ENCODE measurements around the gene TMEM253.
A peak's percentile ranks its signal among the peaks of the same experiment; 100 is the strongest.

The TMEM253 gene

GRCh38 chr14:21072031-21072473 is 28.8 kb upstream of the TMEM253 start:
- peak overlapping the region; percentile 74 for H3K4me3 ChIP-seq (ENCODE audit: extremely low read depth, insufficient read depth, low read length, poor library complexity, severe bottlenecking)
- H3K27ac ChIP-seq (ENCODE audit: low read depth, low read length, severe bottlenecking) = peak overlapping the region; percentile 91
- WGBS, 2 experiments (ENCODE audit: insufficient coverage in 2 of 2) = 8 to 47% methylated on average over 1 to 3 of the region's 4 CpGs
- peaks cover 44% of the 10 kb centered on the region for H3K36me3 ChIP-seq (ENCODE audit: control insufficient read depth, insufficient read depth, low read length)
- no peaks in the 10 kb centered on the region for H3K9me3 ChIP-seq (ENCODE audit: control insufficient read depth, low read length)
- peaks cover 9% of the 10 kb centered on the region for H3K4me1 ChIP-seq (ENCODE audit: control insufficient read depth, insufficient read depth, low read length, poor library complexity, severe bottlenecking)

- Histone ChIP-seq H3K4me3 (ENCODE audit: extremely low read depth, insufficient read depth, low read length, poor library complexity, severe bottlenecking) (no peak overlapping the region), H3K4me1 (ENCODE audit: control insufficient read depth, insufficient read depth, low read length, poor library complexity, severe bottlenecking) (peaks cover 9% of the 10 kb centered on the region), H3K27ac (ENCODE audit: low read depth, low read length, severe bottlenecking) (no peak overlapping the region), H3K9me3 (ENCODE audit: control insufficient read depth, low read length) (no peaks in the 10 kb centered on the region), H3K36me3 (ENCODE audit: control insufficient read depth, insufficient read depth, low read length) (peaks cover 52% of the 10 kb centered on the region)
- 97 to 98% methylated on average over 5 to 8 of the region's 9 CpGs for WGBS, 2 experiments (ENCODE audit: insufficient coverage in 2 of 2)
Observed at GRCh38 chr14:21072781-21073339, 28.0 kb upstream of the TMEM253 start.

- peaks cover 9% of the 10 kb centered on the region for H3K4me1 ChIP-seq (ENCODE audit: control insufficient read depth, insufficient read depth, low read length, poor library complexity, severe bottlenecking)
- H3K4me3 ChIP-seq (ENCODE audit: extremely low read depth, insufficient read depth, low read length, poor library complexity, severe bottlenecking) = no peak overlapping the region
- peaks cover 63% of the 10 kb centered on the region for H3K36me3 ChIP-seq (ENCODE audit: control insufficient read depth, insufficient read depth, low read length)
- H3K9me3 ChIP-seq (ENCODE audit: control insufficient read depth, low read length) = no peaks in the 10 kb centered on the region
- 98% methylated on average over 9 of the region's 9 CpGs for WGBS, 2 experiments (ENCODE audit: insufficient coverage in 2 of 2)
- no peak overlapping the region for H3K27ac ChIP-seq (ENCODE audit: low read depth, low read length, severe bottlenecking)
Observed at GRCh38 chr14:21073921-21074320, 26.9 kb upstream of the TMEM253 start.

GRCh38 chr14:21074398-21075272 is 26.2 kb upstream of the TMEM253 start:
- WGBS, 2 experiments (ENCODE audit: insufficient coverage in 2 of 2) = 96 to 97% methylated on average over 25 of the region's 26 CpGs
- Histone ChIP-seq H3K4me3 (ENCODE audit: extremely low read depth, insufficient read depth, low read length, poor library complexity, severe bottlenecking) (no peak overlapping the region), H3K27ac (ENCODE audit: low read depth, low read length, severe bottlenecking) (no peak overlapping the region), H3K4me1 (ENCODE audit: control insufficient read depth, insufficient read depth, low read length, poor library complexity, severe bottlenecking) (peaks cover 9% of the 10 kb centered on the region), H3K9me3 (ENCODE audit: control insufficient read depth, low read length) (no peaks in the 10 kb centered on the region), H3K36me3 (ENCODE audit: control insufficient read depth, insufficient read depth, low read length) (peaks cover 70% of the 10 kb centered on the region)

GRCh38 chr14:21075719-21076437 is 25.0 kb upstream of the TMEM253 start:
- Histone ChIP-seq H3K4me1 (ENCODE audit: control insufficient read depth, insufficient read depth, low read length, poor library complexity, severe bottlenecking) (peaks cover 9% of the 10 kb centered on the region), H3K27ac (ENCODE audit: low read depth, low read length, severe bottlenecking) (no peak overlapping the region), H3K36me3 (ENCODE audit: control insufficient read depth, insufficient read depth, low read length) (peaks cover 83% of the 10 kb centered on the region), H3K9me3 (ENCODE audit: control insufficient read depth, low read length) (no peaks in the 10 kb centered on the region), H3K4me3 (ENCODE audit: extremely low read depth, insufficient read depth, low read length, poor library complexity, severe bottlenecking) (no peak overlapping the region)
- 96 to 98% methylated on average over 9 of the region's 9 CpGs for WGBS, 2 experiments (ENCODE audit: insufficient coverage in 2 of 2)

- Histone ChIP-seq H3K4me1 (ENCODE audit: control insufficient read depth, insufficient read depth, low read length, poor library complexity, severe bottlenecking) (peaks cover 3% of the 10 kb centered on the region), H3K27ac (ENCODE audit: low read depth, low read length, severe bottlenecking) (no peak overlapping the region), H3K9me3 (ENCODE audit: control insufficient read depth, low read length) (no peaks in the 10 kb centered on the region), H3K36me3 (ENCODE audit: control insufficient read depth, insufficient read depth, low read length) (peaks cover 97% of the 10 kb centered on the region), H3K4me3 (ENCODE audit: extremely low read depth, insufficient read depth, low read length, poor library complexity, severe bottlenecking) (no peak overlapping the region)
- WGBS, 2 experiments (ENCODE audit: insufficient coverage in 2 of 2) = 88 to 93% methylated on average over 2 of the region's 2 CpGs
Observed at GRCh38 chr14:21077672-21078071, 23.2 kb upstream of the TMEM253 start.

GRCh38 chr14:21078287-21078686 is 22.6 kb upstream of the TMEM253 start:
- no peak overlapping the region for H3K27ac ChIP-seq (ENCODE audit: low read depth, low read length, severe bottlenecking)
- H3K4me1 ChIP-seq (ENCODE audit: control insufficient read depth, insufficient read depth, low read length, poor library complexity, severe bottlenecking) = no peaks in the 10 kb centered on the region
- H3K9me3 ChIP-seq (ENCODE audit: control insufficient read depth, low read length) = no peaks in the 10 kb centered on the region
- peaks cover 97% of the 10 kb centered on the region for H3K36me3 ChIP-seq (ENCODE audit: control insufficient read depth, insufficient read depth, low read length)
- H3K4me3 ChIP-seq (ENCODE audit: extremely low read depth, insufficient read depth, low read length, poor library complexity, severe bottlenecking) = no peak overlapping the region
- 95% methylated on average over 5 of the region's 5 CpGs; no CpG with 5 or more reads in 1 of the 2 experiments for WGBS, 2 experiments (ENCODE audit: insufficient coverage in 2 of 2)

GRCh38 chr14:21078726-21079125 is 22.1 kb upstream of the TMEM253 start:
- Histone ChIP-seq H3K4me1 (ENCODE audit: control insufficient read depth, insufficient read depth, low read length, poor library complexity, severe bottlenecking) (no peaks in the 10 kb centered on the region), H3K4me3 (ENCODE audit: extremely low read depth, insufficient read depth, low read length, poor library complexity, severe bottlenecking) (no peak overlapping the region), H3K36me3 (ENCODE audit: control insufficient read depth, insufficient read depth, low read length) (peaks cover 98% of the 10 kb centered on the region), H3K27ac (ENCODE audit: low read depth, low read length, severe bottlenecking) (no peak overlapping the region), H3K9me3 (ENCODE audit: control insufficient read depth, low read length) (no peaks in the 10 kb centered on the region)
- 94 to 99% methylated on average over 7 to 10 of the region's 10 CpGs for WGBS, 2 experiments (ENCODE audit: insufficient coverage in 2 of 2)

- Histone ChIP-seq H3K4me1 (ENCODE audit: control insufficient read depth, insufficient read depth, low read length, poor library complexity, severe bottlenecking) (no peaks in the 10 kb centered on the region), H3K27ac (ENCODE audit: low read depth, low read length, severe bottlenecking) (no peak overlapping the region), H3K36me3 (ENCODE audit: control insufficient read depth, insufficient read depth, low read length) (peaks cover 95% of the 10 kb centered on the region), H3K4me3 (ENCODE audit: extremely low read depth, insufficient read depth, low read length, poor library complexity, severe bottlenecking) (no peak overlapping the region), H3K9me3 (ENCODE audit: control insufficient read depth, low read length) (no peaks in the 10 kb centered on the region)
- 92 to 96% methylated on average over 19 to 27 of the region's 30 CpGs for WGBS, 2 experiments (ENCODE audit: insufficient coverage in 2 of 2)
Observed at GRCh38 chr14:21081521-21082142, 19.2 kb upstream of the TMEM253 start.

- Histone ChIP-seq H3K9me3 (ENCODE audit: control insufficient read depth, low read length) (no peaks in the 10 kb centered on the region), H3K36me3 (ENCODE audit: control insufficient read depth, insufficient read depth, low read length) (peaks cover 93% of the 10 kb centered on the region), H3K27ac (ENCODE audit: low read depth, low read length, severe bottlenecking) (no peak overlapping the region), H3K4me1 (ENCODE audit: control insufficient read depth, insufficient read depth, low read length, poor library complexity, severe bottlenecking) (peaks cover 5% of the 10 kb centered on the region), H3K4me3 (ENCODE audit: extremely low read depth, insufficient read depth, low read length, poor library complexity, severe bottlenecking) (no peak overlapping the region)
- 99% methylated on average over 11 of the region's 11 CpGs for WGBS, 2 experiments (ENCODE audit: insufficient coverage in 2 of 2)
Observed at GRCh38 chr14:21083565-21084325, 17.1 kb upstream of the TMEM253 start.
